Measurements from ENCODE around the gene FGF4. TPM values are rescaled to one million over a fixed set of nuclear protein-coding genes. Genes with fewer than 3 reads are reported as not detected.

Gene FGF4
- total and polyA plus RNA-seq, 2 donors (not counting 3 experiments of a cell fraction or from before 2014, with no cell fraction given) = not detected

DNA sequence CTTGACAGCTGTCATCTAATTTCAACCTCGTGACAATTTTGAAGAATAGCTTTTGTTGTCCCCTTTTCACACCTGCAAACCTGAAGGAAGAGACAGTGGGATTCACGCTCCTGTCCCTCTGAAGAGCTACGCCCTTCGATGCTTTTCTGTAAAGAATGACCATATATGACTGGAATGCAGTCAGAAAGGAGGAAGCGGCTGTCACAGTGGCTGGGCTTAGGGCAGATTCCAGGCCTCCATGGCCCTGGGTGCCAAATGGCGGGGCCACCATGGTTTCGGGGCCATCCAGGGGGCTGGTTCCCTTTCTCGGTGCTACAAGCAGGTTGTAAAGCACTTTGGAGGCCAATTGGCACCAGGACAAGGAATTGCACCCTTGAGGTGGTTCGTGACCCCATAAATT lies 49.1 kb downstream of the FGF4 start:
- DNase-seq (ENCODE audit: low read depth, low spot score) (no peak), FAIRE-seq (no peak)
- Histone ChIP-seq H2AFZ (ENCODE audit: low read depth, low read length) (no peak overlapping the region), H3K36me3 (ENCODE audit: control insufficient read depth in 2 of 2, extremely low read depth in 1 of 2, insufficient read depth in 2 of 2, low read length in 2 of 2) (no peaks in the 10 kb centered on the region), H3K4me3 (replicated peaks in 1 of 3; ENCODE audit: insufficient read depth in 1 of 3, low read depth in 1 of 3, low read length in 3 of 3) (no peak overlapping the region), H3K9me1 (replicated peaks; ENCODE audit: control insufficient read depth, extremely low read depth, insufficient read depth, low read length) (no peaks in the 10 kb centered on the region), H3K4me2 (ENCODE audit: insufficient read depth, low read length) (no peak overlapping the region), H4K20me1 (replicated peaks; ENCODE audit: control insufficient read depth, extremely low read depth, insufficient read depth, low read length) (no peaks in the 10 kb centered on the region), H3K4me1 (ENCODE audit: control insufficient read depth, extremely low read depth, insufficient read depth, low read length) (no peaks in the 10 kb centered on the region), H3K27ac (ENCODE audit: insufficient read depth, low read depth, low read length) (no peak overlapping the region), H3K79me2 (ENCODE audit: control insufficient read depth, insufficient read depth, low read length) (no peaks in the 10 kb centered on the region), H3K9ac (replicated peaks; ENCODE audit: extremely low read depth, insufficient read depth, low read length) (no peak overlapping the region), H3K9me3 (replicated peaks; ENCODE audit: control insufficient read depth, insufficient read depth, low read length) (no peaks in the 10 kb centered on the region), H3K27me3 (ENCODE audit: control insufficient read depth in 2 of 2, insufficient read depth in 2 of 2, low read length in 2 of 2) (peaks cover 18 to 26% of the 10 kb centered on the region in 2 experiments)
- ChIA-PET POLR2A (no interaction called here), CTCF (no interaction called here)
- dilution Hi-C loops (cut with MboI; ENCODE audit: extremely low pct_ligation_motif_present, low sequenced_read_pairs) = no loop called here
- BruUV-seq (replicated peaks) = no TSS peak
- TF ChIP-seq GATA2 (IDR thresholded peaks at IDR 0.05; ENCODE audit: insufficient read depth, insufficient read length, low read depth, low read length) (no peak), POLR2AphosphoS5 (IDR thresholded peaks at IDR 0.05; ENCODE audit: insufficient read depth, low read depth, low read length) (no peak), FOS (IDR thresholded peaks at IDR 0.05; ENCODE audit: borderline replicate concordance, insufficient read depth, low read length) (no peak), CTCF (IDR thresholded peaks at IDR 0.05; ENCODE audit: extremely low read depth in 1 of 2, insufficient read depth in 1 of 2, low read depth in 1 of 2, low read length in 2 of 2) (no peak), POLR2A (IDR thresholded peaks at IDR 0.05; ENCODE audit: low read depth, low read length) (no peak), MYC (IDR thresholded peaks at IDR 0.05; ENCODE audit: low read depth, low read length) (no peak), JUN (IDR thresholded peaks at IDR 0.05; ENCODE audit: borderline replicate concordance, insufficient read depth, insufficient read length, low read depth) (no peak)
- intact Hi-C loops (cut with micrococcal nuclease) = no loop called here

- Histone ChIP-seq H3K4me2 (ENCODE audit: insufficient read depth, low read length) (no peak overlapping the region), H3K9ac (replicated peaks; ENCODE audit: extremely low read depth, insufficient read depth, low read length) (no peak overlapping the region), H3K79me2 (ENCODE audit: control insufficient read depth, insufficient read depth, low read length) (no peaks in the 10 kb centered on the region), H3K4me3 (replicated peaks in 1 of 3; ENCODE audit: insufficient read depth in 1 of 3, low read depth in 1 of 3, low read length in 3 of 3) (no peak overlapping the region), H4K20me1 (replicated peaks; ENCODE audit: control insufficient read depth, extremely low read depth, insufficient read depth, low read length) (no peaks in the 10 kb centered on the region), H3K27ac (ENCODE audit: insufficient read depth, low read depth, low read length) (no peak overlapping the region), H3K4me1 (ENCODE audit: control insufficient read depth, extremely low read depth, insufficient read depth, low read length) (no peaks in the 10 kb centered on the region), H3K27me3 (ENCODE audit: control insufficient read depth in 2 of 2, insufficient read depth in 2 of 2, low read length in 2 of 2) (peaks cover 32 to 40% of the 10 kb centered on the region in 2 experiments), H2AFZ (ENCODE audit: low read depth, low read length) (no peak overlapping the region), H3K36me3 (ENCODE audit: control insufficient read depth in 2 of 2, extremely low read depth in 1 of 2, insufficient read depth in 2 of 2, low read length in 2 of 2) (no peaks in the 10 kb centered on the region), H3K9me1 (replicated peaks; ENCODE audit: control insufficient read depth, extremely low read depth, insufficient read depth, low read length) (no peaks in the 10 kb centered on the region), H3K9me3 (replicated peaks; ENCODE audit: control insufficient read depth, insufficient read depth, low read length) (no peaks in the 10 kb centered on the region)
- DNase-seq (ENCODE audit: low read depth, low spot score) (no peak), FAIRE-seq (no peak)
- BruUV-seq (replicated peaks) = no TSS peak
- dilution Hi-C loops (cut with MboI; ENCODE audit: extremely low pct_ligation_motif_present, low sequenced_read_pairs) (no loop called here), intact Hi-C loops (cut with micrococcal nuclease) (no loop called here)
- TF ChIP-seq CTCF (IDR thresholded peaks at IDR 0.05; ENCODE audit: extremely low read depth in 1 of 2, insufficient read depth in 1 of 2, low read depth in 1 of 2, low read length in 2 of 2) = no peak
- ChIA-PET POLR2A (no interaction called here), CTCF (no interaction called here)
These were observed 53.4 kb downstream of the FGF4 start for GRCh38 chr11:69721745-69722144.

Measured in endothelial cell of umbilical vein (primary cell).